Calu3 (cell line): Measurements from ENCODE around the gene PKN2. TPM values are rescaled to one million over a fixed set of nuclear protein-coding genes. Genes with fewer than 3 reads are reported as not detected.

ENCODE experiments used
- BruUV-seq: library from RNA; stranded (reverse); fragments of 400-500 nt; replicated peaks from 2 replicates; lab custom pipeline; 2021; lab: Mats Ljungman, UMichigan
- CTCF ChIA-PET: fragments of 300-600 bp; sonication (Branson Sonifier 250); formaldehyde crosslinking; loops from one replicate; lab custom pipeline; 2022; ENCODE audit warnings: antibody characterized with exemption; lab: Charles Lee
- DNase-seq: peaks from one replicate; pipeline ENCODE4 v3.0.0; 2022
- H3K27ac Mint-ChIP-seq: one replicate; pipeline ENCODE4 v1.8.0; 2022; ENCODE audit warnings: mixed read lengths; ENCODE audit not compliant: unreplicated experiment
- H3K27me3 Mint-ChIP-seq: one replicate; pipeline ENCODE4 v1.8.0; 2022; ENCODE audit warnings: mixed read lengths; ENCODE audit not compliant: unreplicated experiment
- H3K36me3 Mint-ChIP-seq: one replicate; pipeline ENCODE4 v1.8.0; 2022; ENCODE audit warnings: mild to moderate bottlenecking, moderate library complexity, mixed read lengths; ENCODE audit not compliant: insufficient read depth, unreplicated experiment
- H3K4me1 Mint-ChIP-seq: one replicate; pipeline ENCODE4 v1.8.0; 2022; ENCODE audit warnings: mild to moderate bottlenecking, low read depth, mixed read lengths; ENCODE audit not compliant: unreplicated experiment
- H3K4me3 Mint-ChIP-seq: one replicate; pipeline ENCODE4 v1.8.0; 2022; ENCODE audit warnings: mild to moderate bottlenecking, low read depth, moderate library complexity, mixed read lengths; ENCODE audit not compliant: unreplicated experiment
- H3K9me3 Mint-ChIP-seq: one replicate; pipeline ENCODE4 v1.8.0; 2022; ENCODE audit warnings: low read depth, mixed read lengths; ENCODE audit not compliant: unreplicated experiment
- intact Hi-C: fragments of 100-400 bp; cut with micrococcal nuclease; formaldehyde crosslinking; loops from one replicate; pipeline ENCODE4 v1.10.0; 2022; ENCODE audit not compliant: unreplicated experiment
- total RNA-seq: library from RNA; stranded (reverse); gene quantifications from 2 replicates; pipeline ENCODE4 v1.2.3, GENCODE V29; 2022
- TF ChIP-seq, protein P1 (sequence below): fragments of 200-600 bp; IDR thresholded peaks from one replicate; pipeline ENCODE4 v1.8.0; 2022; ENCODE audit warnings: antibody characterized with exemption; ENCODE audit not compliant: unreplicated experiment

Gene PKN2
- total RNA-seq, 1 experiment from 2014 or later, result 82.8 TPM

DNA sequence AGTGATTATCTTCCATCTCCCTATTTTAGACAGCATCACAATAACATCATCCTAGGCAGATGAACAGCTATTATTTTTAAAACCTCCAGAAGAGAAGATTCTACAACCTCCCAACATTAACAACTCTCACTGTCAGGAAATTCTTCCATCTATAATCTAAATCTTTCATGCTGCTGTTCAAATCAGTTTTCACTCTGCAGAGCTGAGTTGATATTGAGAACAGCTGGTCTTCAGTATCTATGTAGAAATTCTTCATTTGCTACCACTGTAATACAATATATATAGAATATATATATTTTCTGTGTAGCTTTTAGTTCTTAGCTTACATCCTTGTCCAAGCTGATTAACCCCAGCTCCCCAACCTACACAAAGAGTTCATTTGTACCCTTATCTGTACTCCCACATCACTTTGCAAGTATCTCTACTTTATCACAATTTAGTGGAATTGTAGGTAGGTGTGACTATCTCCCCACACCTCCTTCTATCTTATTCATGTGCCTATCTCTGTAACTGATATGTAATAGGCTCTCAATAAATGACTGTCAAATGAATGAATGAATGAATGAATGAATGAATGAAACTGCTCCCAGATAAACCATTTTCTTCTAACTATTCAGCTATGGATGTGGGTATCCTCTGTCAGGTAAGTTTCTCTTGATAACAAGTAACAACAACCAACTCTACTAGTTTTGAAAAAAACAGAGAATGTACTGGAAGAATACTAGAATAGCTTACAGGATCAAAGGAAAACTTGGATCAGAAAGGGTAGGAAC is 37.4 kb upstream of the PKN2 start:
- H3K27me3 Mint-ChIP-seq, result no peaks in the 10 kb centered on the region
- no peak for DNase-seq
- BruUV-seq, result no TSS peak
- TF ChIP-seq, protein P1, sequence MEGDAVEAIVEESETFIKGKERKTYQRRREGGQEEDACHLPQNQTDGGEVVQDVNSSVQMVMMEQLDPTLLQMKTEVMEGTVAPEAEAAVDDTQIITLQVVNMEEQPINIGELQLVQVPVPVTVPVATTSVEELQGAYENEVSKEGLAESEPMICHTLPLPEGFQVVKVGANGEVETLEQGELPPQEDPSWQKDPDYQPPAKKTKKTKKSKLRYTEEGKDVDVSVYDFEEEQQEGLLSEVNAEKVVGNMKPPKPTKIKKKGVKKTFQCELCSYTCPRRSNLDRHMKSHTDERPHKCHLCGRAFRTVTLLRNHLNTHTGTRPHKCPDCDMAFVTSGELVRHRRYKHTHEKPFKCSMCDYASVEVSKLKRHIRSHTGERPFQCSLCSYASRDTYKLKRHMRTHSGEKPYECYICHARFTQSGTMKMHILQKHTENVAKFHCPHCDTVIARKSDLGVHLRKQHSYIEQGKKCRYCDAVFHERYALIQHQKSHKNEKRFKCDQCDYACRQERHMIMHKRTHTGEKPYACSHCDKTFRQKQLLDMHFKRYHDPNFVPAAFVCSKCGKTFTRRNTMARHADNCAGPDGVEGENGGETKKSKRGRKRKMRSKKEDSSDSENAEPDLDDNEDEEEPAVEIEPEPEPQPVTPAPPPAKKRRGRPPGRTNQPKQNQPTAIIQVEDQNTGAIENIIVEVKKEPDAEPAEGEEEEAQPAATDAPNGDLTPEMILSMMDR, result no peak
- H3K4me1 Mint-ChIP-seq, result no peaks in the 10 kb centered on the region
- intact Hi-C loops, result no loop called here
- H3K4me3 Mint-ChIP-seq, result no peak overlapping the region
- H3K36me3 Mint-ChIP-seq, result no peaks in the 10 kb centered on the region
- no peak overlapping the region for H3K27ac Mint-ChIP-seq
- H3K9me3 Mint-ChIP-seq, result no peaks in the 10 kb centered on the region
- CTCF ChIA-PET, result interaction anchor here (0.6 to 1.2 kb wide), 5 partner anchors 9 to 155 kb away, joined by 3 to 5 read pairs (median 3); no protein-coding TSS in a partner anchor

DNA sequence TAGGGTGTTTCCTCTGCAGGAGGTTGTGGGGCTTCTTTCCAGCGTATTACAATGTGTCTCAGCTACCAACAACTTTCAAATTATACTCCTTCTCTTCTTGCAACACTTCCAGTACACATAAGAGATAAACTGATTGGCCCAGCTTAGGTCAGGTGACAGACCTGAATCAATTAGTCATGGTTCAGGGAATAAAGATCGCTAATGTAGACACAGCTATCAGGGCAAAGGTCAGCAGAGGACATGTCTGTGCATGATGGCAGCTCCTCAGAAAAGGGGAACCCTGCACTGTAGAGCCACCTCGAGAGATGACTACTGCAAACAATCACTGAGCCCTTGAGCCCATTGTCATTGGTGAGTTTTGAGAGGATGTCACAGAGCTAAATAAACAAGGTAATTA is 36.8 kb upstream of the PKN2 start:
- TF ChIP-seq, protein P1, result no peak
- BruUV-seq, result no TSS peak
- intact Hi-C loops, result no loop called here
- no peak for DNase-seq
- Mint-ChIP-seq H3K4me1 (no peaks in the 10 kb centered on the region), H3K4me3 (no peak overlapping the region), H3K27me3 (no peaks in the 10 kb centered on the region), H3K27ac (no peak overlapping the region), H3K9me3 (no peaks in the 10 kb centered on the region), H3K36me3 (no peaks in the 10 kb centered on the region)
- CTCF ChIA-PET, result interaction anchor here (0.6 to 1.2 kb wide), 5 partner anchors 9 to 155 kb away, joined by 3 to 5 read pairs (median 3); no protein-coding TSS in a partner anchor

GRCh38 chr1:88647749-88648415 is 36.2 kb upstream of the PKN2 start:
- no peaks in the 10 kb centered on the region for H3K4me1 Mint-ChIP-seq
- no peak for DNase-seq
- H3K27me3 Mint-ChIP-seq, result no peaks in the 10 kb centered on the region
- CTCF ChIA-PET, result interaction anchor here (0.6 to 1.2 kb wide), 3 partner anchors 8 to 28 kb away, joined by 3 to 5 read pairs (median 3); no protein-coding TSS in a partner anchor
- TF ChIP-seq, protein P1, result no peak
- no peak overlapping the region for H3K4me3 Mint-ChIP-seq
- intact Hi-C loops, result no loop called here
- H3K36me3 Mint-ChIP-seq, result no peaks in the 10 kb centered on the region
- BruUV-seq, result no TSS peak
- no peaks in the 10 kb centered on the region for H3K9me3 Mint-ChIP-seq
- H3K27ac Mint-ChIP-seq, result no peak overlapping the region

- no TSS peak for BruUV-seq
- Mint-ChIP-seq H3K9me3 (no peaks in the 10 kb centered on the region), H3K27ac (no peak overlapping the region), H3K4me1 (no peaks in the 10 kb centered on the region), H3K27me3 (no peaks in the 10 kb centered on the region), H3K4me3 (no peak overlapping the region), H3K36me3 (no peaks in the 10 kb centered on the region)
- CTCF ChIA-PET, result no interaction called here
- TF ChIP-seq, protein P1, result no peak
- no peak for DNase-seq
- intact Hi-C loops, result no loop called here
Observed at GRCh38 chr1:88648706-88649105, 35.4 kb upstream of the PKN2 start.
